HG02571 (cell line): ENCODE results near the gene PIH1D1.
"Not testable (repeated sequence)": the region's sequence is repeated elsewhere in the genome, so short reads cannot be mapped to it uniquely, and the experiment has no call there.

Experiments used
- ATAC-seq: cut with Tn5 transposase; IDR thresholded peaks from one replicate; pipeline ENCODE4 v1.9.1; 2021; ENCODE audit warnings: mild to moderate bottlenecking, moderate library complexity; ENCODE audit not compliant: unreplicated experiment

Gene PIH1D1

DNA sequence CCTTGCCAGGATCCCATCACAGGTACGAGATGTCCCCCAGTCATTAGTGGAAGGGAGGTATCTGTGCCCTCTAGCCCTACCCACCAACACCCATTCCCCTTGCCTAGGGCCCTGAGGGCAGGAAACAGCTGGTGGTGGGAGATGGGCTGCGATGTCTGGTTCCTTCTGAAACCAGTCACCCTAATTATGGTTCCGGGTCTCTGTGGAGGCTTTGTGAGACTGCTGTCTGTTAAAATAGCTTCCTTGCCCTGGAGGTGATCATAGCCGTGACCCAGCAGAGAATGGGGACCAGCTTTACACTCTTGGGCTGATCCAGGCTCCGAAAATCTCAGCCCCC, 6.9 kb upstream of the PIH1D1 start:
- no peak for ATAC-seq

DNA sequence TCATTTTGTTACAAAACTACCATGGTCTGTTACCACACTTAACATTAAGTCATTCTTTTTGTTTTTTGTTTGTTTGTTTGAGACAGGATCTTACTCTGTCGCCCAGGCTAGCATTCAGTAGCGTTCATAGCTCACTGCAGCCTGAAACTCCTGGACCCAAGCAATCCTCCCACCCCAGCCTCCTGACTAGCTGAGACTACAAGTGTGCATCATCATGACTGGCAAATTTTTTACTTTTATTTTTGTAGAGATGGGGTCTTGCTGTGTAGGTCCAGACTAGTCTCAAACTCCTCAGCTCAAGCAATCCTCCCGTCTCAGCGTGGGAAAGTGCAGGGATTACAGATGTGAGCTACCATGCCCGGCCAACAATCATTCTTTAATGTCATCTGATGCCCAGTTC, 4.7 kb upstream of the PIH1D1 start:
- ATAC-seq: no peak

DNA sequence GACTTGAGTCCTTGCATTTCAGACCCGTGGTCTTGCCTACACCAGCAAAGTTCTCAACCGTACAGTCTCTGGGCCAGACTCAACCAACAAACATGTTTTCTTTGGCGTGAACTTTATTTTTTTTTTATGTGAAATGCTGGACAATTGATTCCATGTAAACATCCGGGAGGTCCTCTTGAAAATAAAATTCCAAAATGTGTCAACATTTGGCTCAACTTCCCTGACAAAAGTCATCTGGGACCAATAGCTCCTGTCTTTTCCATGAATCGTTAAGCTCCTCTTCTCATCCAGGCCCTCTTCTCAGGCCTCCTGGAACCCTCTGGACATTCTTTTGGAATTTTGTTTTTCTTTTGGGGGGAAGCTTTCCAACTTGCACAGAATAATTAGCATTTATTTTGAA, 4.2 kb upstream of the PIH1D1 start:
- no peak for ATAC-seq

DNA sequence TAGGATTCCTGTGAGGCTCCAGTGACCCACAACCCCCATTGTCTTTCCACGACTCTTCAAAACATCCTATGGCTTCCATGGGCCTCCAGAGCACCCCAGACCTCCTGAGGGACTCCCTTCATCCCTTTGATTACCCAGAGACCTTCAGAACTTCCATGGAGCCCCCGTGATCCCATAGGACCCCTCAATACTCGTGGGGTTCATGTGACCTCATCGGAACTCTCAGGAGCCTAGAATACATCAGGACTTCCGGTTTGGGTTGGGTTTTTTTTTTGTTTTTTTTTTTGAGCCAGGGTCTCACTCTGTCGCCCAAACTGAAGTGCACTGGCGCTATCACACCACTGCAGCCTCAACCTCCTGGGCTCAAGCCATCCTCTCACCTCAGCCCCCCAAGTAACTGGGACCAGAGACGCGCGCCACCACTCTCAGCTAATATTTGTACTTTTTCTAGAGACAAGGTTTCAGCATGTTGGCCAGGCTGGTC, 2.2 kb upstream of the PIH1D1 start:
- no peak for ATAC-seq

DNA sequence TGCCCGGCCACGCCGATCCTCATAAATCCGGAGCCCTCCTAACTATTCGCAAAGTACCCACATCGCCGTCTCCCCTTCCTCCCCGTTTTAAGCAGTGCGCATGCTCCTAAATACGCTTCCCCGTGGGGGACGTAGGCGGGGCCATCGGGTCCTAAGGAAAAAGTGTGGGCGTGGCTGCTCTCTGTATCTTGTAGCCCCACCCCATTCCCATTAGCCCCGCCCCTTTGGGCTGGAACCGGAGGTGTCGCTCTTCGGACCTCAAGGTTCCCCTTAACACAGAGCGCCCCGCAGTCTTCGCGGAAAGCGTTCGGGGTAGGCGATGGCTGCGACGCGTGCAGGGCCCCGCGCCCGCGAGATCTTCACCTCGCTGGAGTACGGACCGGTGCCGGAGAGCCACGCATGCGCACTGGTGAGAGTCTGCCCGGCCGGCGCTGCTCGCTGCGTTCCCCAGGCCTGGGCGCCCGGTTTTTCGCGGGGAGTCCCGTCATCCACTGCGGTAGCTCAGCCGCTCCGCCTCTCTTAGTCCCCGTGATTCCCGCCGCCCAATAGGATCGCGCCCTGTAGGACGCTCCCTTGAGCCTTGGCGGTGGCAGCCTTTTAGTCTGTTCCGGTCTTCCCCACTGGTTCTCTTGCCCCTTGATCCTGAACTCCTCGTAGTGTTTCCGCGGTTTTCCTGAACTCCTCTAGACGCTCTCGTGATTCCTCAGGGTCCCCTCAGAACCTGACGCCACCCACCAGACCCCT, 1.6 kb upstream of the PIH1D1 start, which contains the start of gene ALDH16A1:
Gene ALDH16A1, plus strand, starts transcription at position 213 of the 744 bp plus-strand sequence. Its CDS starts 107 bp downstream, at position 320.
- peak; percentile 77 for ATAC-seq

DNA sequence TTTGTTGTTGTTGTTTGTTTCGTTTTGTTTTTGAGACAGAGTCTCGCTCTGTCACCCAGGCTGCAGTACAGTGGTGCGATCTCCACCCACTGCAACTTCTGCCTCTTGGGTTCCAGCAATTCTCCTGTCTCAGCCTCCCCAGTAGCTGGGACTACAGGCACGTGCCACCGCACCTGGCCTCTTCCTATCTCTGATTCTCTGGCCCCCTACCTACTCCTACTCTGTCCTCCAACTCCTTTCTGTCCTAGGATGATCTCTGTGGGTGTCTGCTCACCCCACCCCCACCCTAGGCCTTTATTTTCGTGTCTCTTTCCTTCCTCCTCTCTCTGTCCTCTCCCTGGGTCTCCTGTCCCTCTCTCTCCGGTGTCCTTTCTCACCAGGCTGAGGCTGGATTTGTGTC, 1.2 kb downstream of the PIH1D1 start:
- no peak for ATAC-seq

DNA sequence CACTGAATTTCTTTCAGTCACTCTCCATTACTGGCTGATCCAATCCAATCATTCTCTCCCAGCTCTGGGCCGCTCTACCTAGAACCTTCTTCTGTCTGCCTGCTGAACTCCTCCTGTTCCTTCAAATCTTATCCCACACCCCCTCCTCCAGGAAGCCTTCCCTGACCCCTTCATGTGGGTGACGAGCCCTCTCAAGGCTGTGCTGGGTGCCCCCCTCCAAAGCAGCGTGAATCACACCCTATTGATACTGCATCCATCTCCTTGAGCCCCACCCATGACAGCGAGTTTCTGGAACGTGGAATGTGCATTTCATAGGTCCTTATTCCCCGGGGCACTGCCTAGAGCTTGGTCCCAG, 3.2 kb downstream of the PIH1D1 start:
- ATAC-seq: no peak

DNA sequence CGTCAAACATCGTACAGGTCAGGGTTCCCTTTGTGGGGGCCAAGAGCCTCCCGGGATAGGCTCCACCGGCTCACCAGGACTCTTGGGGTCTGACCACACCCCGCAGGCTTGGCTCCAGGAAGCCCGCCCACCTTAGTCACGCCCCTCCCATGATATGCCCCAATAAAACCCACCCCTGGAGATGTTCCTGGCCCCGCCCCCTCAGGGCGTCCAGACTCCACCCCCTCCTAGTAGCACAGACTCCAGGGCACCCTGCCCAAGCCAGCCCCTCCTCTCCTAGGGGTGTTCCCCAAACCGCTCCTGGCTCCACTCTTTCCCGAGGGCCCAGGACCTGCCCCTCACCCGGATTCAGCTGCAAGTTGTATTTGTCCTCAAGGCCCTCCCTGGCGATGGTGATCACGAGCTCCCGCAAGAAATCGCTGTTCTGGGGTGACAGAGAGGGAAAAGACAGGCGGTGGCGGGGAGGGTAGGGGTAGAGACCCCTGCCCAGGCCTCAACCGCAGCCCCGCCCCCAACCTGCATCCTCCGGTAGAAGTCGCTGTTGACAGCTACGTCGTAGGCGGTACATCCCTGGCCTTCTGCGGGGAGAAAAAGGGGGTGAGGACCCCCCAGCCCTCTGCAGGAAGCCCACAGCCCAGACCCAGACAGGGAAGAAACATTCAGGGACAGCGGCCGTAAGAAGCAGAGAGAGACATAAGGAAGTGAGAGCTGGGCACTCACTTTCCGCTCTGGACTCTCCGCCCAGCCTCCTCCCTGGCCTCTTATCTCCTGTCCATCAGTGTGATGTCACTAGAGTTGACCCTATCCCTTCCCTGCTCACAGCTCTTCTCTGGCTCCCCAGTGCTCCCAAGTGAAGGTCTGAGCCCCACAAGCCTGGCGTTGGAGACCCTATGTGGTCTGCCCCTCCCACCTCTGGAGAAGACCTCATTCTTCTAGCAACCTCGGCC, 3.9 kb downstream of the PIH1D1 start:
- ATAC-seq: no peak

DNA sequence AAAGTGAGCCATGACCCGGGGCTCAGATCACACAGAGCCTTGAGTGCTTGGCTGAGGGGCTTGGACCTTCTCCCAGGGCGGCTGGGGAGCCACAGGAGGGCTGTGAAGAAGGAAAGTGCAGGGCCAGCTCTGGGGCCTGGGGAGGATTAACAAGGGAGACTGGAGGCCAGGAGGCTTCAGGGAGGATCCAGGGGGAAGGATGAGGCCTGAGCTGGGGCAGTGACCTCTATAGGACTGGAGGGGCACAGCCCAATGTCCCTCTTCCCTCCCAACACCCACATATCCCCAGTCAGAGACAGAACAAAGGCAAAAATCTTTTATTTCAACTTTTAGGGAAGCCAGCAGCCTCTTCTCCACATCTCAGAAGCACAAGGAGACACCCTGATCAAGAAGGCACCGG, 5.6 kb downstream of the PIH1D1 start:
- ATAC-seq: no peak

DNA sequence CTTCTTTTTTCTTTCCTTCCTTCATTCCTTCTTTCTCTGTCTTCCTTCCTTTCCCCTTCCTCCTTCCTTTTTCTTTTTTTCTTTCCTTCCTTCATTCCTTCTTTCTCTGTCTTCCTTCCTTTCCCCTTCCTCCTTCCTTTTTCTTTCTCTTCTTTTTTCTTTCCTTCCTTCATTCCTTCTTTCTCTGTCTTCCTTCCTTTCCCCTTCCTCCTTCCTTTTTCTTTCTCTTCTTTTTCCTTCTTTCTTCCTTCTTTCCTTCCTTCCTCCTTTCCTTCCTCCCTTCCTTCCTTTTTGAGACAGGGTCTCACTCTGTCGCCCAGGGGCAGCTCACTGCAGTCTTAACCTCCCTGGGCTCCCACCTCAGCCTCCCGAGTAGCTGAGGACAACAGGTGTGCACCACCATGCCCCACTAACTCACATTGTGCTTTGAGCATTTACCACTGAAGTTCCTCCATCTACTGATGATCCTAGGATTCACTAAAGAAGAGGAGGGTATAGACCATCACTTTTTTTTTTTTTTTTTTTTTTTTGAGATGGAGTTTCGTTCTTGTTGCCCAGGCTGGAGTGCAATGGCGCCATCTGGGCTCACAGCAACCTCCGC, 7.4 kb downstream of the PIH1D1 start:
- ATAC-seq: not testable (repeated sequence)

DNA sequence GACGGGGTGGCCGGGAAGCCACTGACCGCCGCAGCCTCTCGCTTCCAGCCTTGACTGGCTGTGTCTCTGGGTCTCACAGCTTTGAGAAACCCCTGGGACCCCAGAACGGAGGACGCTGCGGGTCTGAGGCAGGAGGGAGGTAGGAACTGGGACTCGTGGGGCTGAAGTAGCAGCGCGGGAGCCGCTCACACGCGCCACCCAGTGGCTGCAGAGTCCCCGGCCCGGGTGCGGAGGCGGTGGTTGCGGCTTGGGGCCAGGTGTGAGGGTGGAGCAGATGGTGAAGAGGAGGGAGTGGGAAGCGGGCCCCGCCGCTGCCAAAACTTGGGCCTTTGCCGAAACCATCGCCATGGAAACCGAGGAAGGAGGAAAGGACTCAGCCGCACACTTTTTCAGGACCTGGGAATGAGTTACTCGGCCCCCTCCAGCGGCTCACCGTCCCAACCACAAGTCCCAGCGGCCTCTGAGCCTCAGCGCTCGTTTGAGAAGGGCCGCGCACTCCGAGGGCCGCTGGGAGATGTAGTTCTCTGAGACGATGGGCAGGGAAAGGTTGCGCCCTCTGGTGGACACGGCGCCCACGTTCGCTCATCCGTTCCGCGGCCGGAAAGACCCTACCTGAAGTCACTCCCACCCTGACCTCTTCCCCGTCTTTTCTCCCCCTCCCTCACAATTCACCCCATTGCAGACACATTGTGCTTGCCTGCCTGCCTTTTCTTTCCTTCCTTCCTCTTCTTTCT, 8.1 kb downstream of the PIH1D1 start:
- ATAC-seq: peak; percentile 64

DNA sequence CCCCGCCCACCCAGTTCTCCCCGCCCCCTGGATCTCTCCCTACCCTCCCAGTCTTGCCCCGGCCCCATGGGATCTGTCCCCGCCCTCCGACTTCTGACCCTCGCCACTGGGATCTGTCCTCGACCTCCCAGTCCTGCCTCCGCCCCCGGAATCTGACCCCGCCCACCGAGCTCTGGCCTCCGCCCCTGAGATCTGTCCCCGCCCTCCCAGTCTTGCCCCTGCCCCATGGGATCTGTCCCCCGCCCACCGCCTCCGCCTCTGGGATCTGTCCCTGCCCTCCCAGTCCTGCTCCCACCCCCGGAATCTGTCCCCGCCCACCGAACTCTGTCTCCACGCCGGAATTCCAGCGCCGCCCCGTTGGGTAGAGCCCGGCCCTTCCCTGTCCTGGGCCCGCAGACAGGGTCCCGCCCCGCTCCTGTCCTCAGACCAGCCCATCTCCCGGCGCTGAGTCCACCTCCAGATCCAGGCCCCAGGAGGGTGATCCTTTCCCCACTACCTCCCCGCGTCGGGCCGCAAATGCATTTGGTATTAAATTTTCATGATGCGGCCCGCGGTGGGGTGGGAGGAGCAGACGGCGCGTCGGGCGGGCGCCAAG, 8.7 kb downstream of the PIH1D1 start:
- ATAC-seq: peak; percentile 15

DNA sequence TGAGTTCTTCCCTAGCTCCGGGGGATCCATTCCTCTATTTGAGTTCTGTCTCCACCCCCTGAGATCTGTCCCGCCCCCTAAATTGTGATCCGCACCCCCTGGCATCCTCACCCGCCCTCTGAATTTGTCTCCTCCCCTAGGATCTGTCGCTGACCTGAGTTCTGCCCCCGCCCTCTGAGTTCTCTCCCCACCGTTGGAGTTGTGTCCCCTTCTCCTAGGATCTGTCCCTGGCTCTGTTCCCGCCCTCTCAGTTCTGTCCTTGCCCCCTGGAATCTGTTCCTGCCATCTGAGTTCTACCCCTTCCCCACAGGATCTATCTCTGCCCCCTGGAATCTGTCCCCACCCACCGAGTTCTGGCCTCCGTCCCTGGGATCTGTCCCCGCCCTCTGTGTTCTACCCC, 9.3 kb downstream of the PIH1D1 start:
- ATAC-seq: no peak

DNA sequence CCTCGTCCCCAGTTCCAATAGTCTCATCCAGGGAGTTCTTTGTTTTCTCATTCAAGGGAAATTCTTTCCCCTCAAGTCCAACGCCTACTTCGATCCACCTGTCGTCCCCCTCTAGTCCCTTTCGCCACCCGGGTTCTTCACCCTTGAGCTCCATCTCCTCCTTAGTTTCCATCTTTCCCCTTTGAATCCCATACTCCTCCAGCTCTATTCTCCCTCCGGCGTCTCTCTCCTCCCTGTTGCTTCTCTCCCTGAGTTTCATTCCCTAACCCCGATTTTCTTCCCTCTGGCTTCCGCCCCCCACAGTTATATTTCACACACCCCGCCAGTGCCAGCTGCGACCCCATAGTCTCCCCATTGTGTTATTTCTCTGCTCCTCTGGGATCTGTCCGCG, 9.7 kb downstream of the PIH1D1 start:
- ATAC-seq: no peak

DNA sequence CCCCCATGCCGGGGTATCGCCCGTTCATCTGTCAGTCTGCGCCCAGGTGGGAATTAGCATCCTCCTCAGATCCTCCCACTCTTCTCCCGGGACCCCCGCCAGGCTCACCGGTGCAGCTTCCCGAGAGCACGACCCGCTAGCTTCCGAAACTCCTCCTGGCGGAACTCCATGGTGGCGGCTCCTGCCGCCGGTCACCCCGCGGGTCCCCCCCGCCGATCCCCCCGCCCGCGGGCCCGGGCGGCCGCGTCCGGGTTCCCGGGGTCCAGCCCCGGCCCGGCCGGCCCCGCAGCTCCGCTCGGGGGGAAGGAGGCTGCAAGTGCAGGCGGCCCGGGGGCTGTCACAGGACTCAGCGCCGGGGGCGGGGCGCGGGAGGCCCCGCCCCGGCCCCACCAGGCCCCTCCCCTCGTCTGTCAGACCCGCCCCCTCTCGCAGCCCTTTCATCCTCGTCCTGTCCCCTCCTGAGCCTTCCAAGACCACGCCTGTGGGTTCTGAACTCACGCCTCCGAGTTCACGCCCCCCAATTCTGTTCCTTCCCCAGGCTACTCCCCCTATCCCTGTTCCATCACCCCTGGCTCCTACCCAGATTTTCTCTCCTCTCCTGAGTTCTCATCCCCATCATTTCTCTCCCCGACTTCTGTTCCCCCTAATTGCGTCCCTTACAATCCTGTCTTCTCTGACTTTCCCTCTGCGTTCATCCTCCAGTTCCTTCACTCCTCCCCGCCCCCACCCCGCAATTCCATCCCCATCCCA, 10.2 kb downstream of the PIH1D1 start, which contains the start of gene SLC17A7:
Gene SLC17A7, minus strand, starts transcription at position 318 of the 750 bp plus-strand sequence. Its CDS starts 148 bp downstream, at position 170.
- ATAC-seq: no peak

DNA sequence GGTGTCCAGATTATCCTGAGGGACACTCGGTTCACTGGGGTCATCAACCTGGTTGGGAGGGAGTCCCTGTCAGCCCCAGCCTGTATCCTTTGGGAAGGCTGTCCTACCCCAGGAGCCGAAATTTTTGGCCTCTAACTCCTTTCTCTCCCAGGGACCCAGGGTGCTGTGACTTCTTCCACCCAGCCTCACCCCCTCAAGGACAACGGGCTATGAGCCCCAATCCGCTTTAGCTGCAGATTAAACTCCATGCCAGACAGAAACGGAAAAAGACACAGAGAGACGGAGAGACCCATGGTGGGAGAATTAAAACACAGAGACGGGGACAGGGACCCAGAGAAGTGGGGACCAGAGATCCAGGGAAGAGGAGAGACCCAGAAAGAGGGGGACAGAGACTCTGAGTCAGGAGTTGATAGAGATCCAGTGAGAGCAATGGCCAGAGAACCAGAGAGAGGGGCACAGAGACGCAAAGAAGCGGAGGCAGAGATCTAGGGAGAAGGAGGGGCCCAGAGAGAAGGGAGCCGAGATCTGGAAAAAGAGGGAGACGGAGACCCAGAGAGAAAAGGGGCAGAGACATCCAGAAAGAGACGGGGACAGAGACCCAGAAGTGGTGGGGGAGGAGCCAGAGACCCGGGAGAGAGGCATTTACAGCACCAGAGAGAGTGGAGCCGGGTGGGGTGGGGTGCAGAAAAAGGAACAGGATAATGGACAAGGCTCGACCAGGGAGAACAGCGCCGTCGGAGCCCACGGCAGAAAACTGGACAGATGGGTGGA, 11.0 kb downstream of the PIH1D1 start:
- ATAC-seq: no peak

DNA sequence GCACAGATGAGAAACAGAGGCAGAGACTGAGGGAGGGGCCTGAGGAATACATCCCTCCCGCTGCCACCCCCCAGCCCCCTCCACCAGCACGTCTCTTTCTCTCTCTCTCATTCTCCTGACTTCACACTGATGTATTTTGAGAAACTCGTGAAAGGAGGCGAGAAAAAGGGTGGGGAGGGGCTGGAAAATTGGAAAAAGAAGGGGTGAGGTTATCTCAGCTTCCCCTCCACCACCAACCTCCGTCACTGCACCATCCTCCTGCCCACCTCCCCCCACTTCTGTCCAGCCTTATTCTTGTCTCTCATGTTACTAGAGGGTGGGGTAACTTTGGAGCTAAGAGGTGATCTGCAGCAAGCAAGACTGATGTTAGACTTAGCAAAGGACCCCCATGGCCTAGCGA, 11.8 kb downstream of the PIH1D1 start:
- ATAC-seq: no peak

DNA sequence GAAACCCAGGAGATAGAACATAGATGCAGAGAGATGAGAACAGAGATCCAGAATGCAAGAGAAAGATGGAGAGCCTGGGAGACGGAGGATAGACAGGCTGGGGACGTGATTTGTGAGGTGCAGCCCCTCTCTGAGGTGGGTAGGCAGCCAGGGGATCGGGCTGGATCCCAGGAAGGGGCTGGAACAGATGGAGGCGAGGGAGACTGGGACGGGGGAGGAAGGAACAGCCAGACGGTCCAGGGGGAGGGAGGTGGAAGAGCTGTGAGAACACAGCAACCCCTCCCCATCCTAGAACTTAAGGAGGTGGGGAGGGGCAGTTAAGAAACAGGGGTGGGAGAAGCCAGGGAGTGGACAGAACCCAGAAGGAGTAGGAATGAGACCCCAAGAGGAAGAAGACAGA, 13.4 kb downstream of the PIH1D1 start:
- ATAC-seq: no peak

DNA sequence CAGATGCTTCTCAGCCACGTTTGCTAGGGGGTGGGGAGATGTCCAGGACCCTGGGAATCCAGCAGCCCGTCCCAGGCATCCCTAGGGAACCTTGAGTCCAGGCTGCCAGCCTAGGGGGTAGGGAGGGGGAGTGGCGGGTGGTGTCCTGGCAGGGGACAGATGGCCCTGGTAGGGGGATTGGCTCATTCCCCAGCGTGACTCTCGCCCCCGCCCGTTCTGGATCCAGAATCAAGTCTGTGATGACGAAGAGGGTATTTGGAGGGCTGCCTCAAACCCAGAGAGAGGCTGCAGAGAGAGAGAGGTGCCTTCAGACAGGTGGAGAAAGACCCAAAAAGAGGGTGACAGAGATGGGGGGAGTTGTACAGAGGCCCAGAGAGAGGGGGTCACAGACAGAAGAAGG, 14.4 kb downstream of the PIH1D1 start:
- ATAC-seq: no peak
